B cell (primary cell): ENCODE measurements around the gene TFDP3. TPM values are rescaled to one million over a fixed set of nuclear protein-coding genes. Genes with fewer than 3 reads are reported as not detected.

Experiments
- ATAC-seq: fragments of 200-7000 bp; cut with Tn5 transposase; one replicate; pipeline ENCODE4 v1.10.0; 2021; ENCODE audit warnings: low read depth, mild to moderate bottlenecking, moderate number of reproducible peaks, moderate library complexity
- CTCF ChIA-PET: fragments of 350-600 bp; sonication (Branson Sonifier 250); formaldehyde crosslinking; loops from one replicate; lab custom pipeline; 2021; ENCODE audit warnings: antibody characterized with exemption, inconsistent platforms; lab: Charles Lee
- POLR2A ChIA-PET: fragments of 350-600 bp; sonication (Branson Sonifier 250); formaldehyde crosslinking; loops from one replicate; lab custom pipeline; 2021; ENCODE audit warnings: antibody characterized with exemption; lab: Charles Lee
- DNase-seq: peaks from one replicate; pipeline ENCODE4 v3.0.0; 2013
- H2AFZ ChIP-seq: 2 replicates; pipeline ENCODE4 v1.6.1; 2012; ENCODE audit warnings: mild to moderate bottlenecking, low read depth, low read length; ENCODE audit not compliant: insufficient read depth, poor library complexity, severe bottlenecking
- H3K27ac ChIP-seq, 2 donors: 1 replicate in 1 of 2; 2 replicates in 1 of 2; pipeline ENCODE4 v1.5.1; 2012 to 2013; ENCODE audit warnings: low read length in 2 of 2, mild to moderate bottlenecking in 2 of 2, moderate library complexity in 1 of 2
- H3K27me3 ChIP-seq, 4 experiments: fragments of 200-600 bp in 1 of 4; sonication (generic) in 1 of 4; replicated peaks in 1 of 4; 1 replicate in 2 of 4; 2 replicates in 2 of 4; pipeline versions ENCODE4 v1.6.1 to v1.7.0; 2013 to 2016; ENCODE audit warnings: low read length in 3 of 4, mild to moderate bottlenecking in 2 of 4, mixed read lengths in 1 of 4, moderate library complexity in 1 of 4; ENCODE audit not compliant: insufficient read depth in 4 of 4, control insufficient read depth in 3 of 4; ENCODE audit errors: control extremely low read depth in 1 of 4
- H3K36me3 ChIP-seq, 2 experiments: replicated peaks in 1 of 2; 1 replicate in 1 of 2; 2 replicates in 1 of 2; pipeline versions ENCODE4 v1.6.1 to v1.7.1; 2013; ENCODE audit warnings: low read length in 1 of 2; ENCODE audit not compliant: insufficient read depth in 2 of 2, control insufficient read depth in 1 of 2; ENCODE audit errors: control extremely low read depth in 1 of 2, extremely low read depth in 1 of 2
- H3K4me1 ChIP-seq, 2 donors: fragments of 200-600 bp in 1 of 2; sonication (generic) in 1 of 2; 1 replicate in 1 of 2; 2 replicates in 1 of 2; pipeline versions ENCODE4 v1.5.1 to v1.6.1; 2013 to 2017; ENCODE audit warnings: low read length in 2 of 2; ENCODE audit not compliant: control insufficient read depth in 2 of 2, insufficient read depth in 2 of 2
- H3K4me2 ChIP-seq: replicated peaks from 2 replicates; pipeline ENCODE3; 2012; ENCODE audit warnings: mild to moderate bottlenecking, low read depth, low read length; ENCODE audit not compliant: poor library complexity, severe bottlenecking
- H3K4me3 ChIP-seq, 5 experiments: fragments of 200-600 bp in 1 of 5; sonication (generic) in 1 of 5; 1 replicate in 3 of 5; 2 replicates in 2 of 5; pipeline versions ENCODE4 v1.5.1 to v1.7.0; 2011 to 2016; ENCODE audit warnings: low read length in 4 of 5, mild to moderate bottlenecking in 4 of 5, low read depth in 2 of 5, control low read depth in 1 of 5, moderate library complexity in 1 of 5; ENCODE audit not compliant: insufficient read depth in 1 of 5; ENCODE audit errors: control extremely low read depth in 1 of 5, extremely low read depth in 1 of 5
- H3K79me2 ChIP-seq: fragments of 200-600 bp; sonication (generic); one replicate; pipeline ENCODE4 v1.6.0; 2016; ENCODE audit warnings: low read length; ENCODE audit not compliant: control insufficient read depth, insufficient read depth
- H3K9ac ChIP-seq: fragments of 200-600 bp; sonication (generic); 2 replicates; pipeline ENCODE4 v1.6.1; 2017; ENCODE audit warnings: mild to moderate bottlenecking, low read length, moderate library complexity
- H3K9me3 ChIP-seq, 3 donors: one replicate each; pipeline versions ENCODE4 v1.6.1 to v1.7.1; 2013; ENCODE audit warnings: low read length in 2 of 3; ENCODE audit not compliant: control insufficient read depth in 2 of 3, insufficient read depth in 1 of 3; ENCODE audit errors: control extremely low read depth in 1 of 3
- H4K20me1 ChIP-seq: 2 replicates; pipeline ENCODE4 v1.6.0; 2012; ENCODE audit warnings: mild to moderate bottlenecking, low read length; ENCODE audit not compliant: insufficient read depth, control insufficient read depth, poor library complexity, severe bottlenecking
- H3K27ac Mint-ChIP-seq: one replicate; pipeline ENCODE4 v1.8.0; 2021; ENCODE audit warnings: mixed read lengths
- H3K27me3 Mint-ChIP-seq: one replicate; pipeline ENCODE4 v1.8.0; 2021; ENCODE audit warnings: mixed read lengths
- H3K4me1 Mint-ChIP-seq: one replicate; pipeline ENCODE4 v1.8.0; 2021; ENCODE audit warnings: mixed read lengths
- H3K4me3 Mint-ChIP-seq: one replicate; pipeline ENCODE4 v1.8.0; 2021; ENCODE audit warnings: mixed read lengths
- H3K9me3 Mint-ChIP-seq: one replicate; pipeline ENCODE4 v1.8.0; 2022; ENCODE audit warnings: mixed read lengths; ENCODE audit not compliant: insufficient read depth
- EZH2 ChIP-seq: IDR thresholded peaks from 2 replicates; pipeline ENCODE4 v1.6.1; 2012; ENCODE audit warnings: borderline replicate concordance, low read depth, mild to moderate bottlenecking, moderate library complexity, low read length; ENCODE audit not compliant: insufficient read depth, poor library complexity, severe bottlenecking
- WGBS: methylation state at CpG from one replicate; pipeline ENCODE4 v1.1.5; 2013; ENCODE audit warnings: missing lambda C conversion rate; ENCODE audit not compliant: insufficient coverage; 5-methylcytosine and 5-hydroxymethylcytosine counted together
- intact Hi-C: fragments of 100-400 bp; cut with micrococcal nuclease; formaldehyde crosslinking; loops from one replicate; pipeline ENCODE4 v1.10.0; 2022
- polyA plus RNA-seq: library from polyadenylated mRNA; depleted of rRNA; stranded (reverse); fragments of >200 nt; gene quantifications from 2 replicates; pipeline ENCODE4 v1.2.3, GENCODE V29; 2012
- total RNA-seq, 2 donors: library from RNA; stranded (reverse); fragments of 120-200 nt in 1 of 2; gene quantifications; 1 replicate in 1 of 2; 2 replicates in 1 of 2; pipeline versions ENCODE4 v1.2.3 to v1.2.4, GENCODE V29; 2013 to 2022
- TF ChIP-seq, protein P1 (sequence below): fragments of 200-600 bp; IDR thresholded peaks from one replicate; pipeline ENCODE4 v1.8.0; 2022; ENCODE audit warnings: antibody characterized with exemption, mild to moderate bottlenecking

The TFDP3 gene
- total and polyA plus RNA-seq, 2 donors (not counting 1 experiment from before 2014, with no cell fraction given): not detected

DNA sequence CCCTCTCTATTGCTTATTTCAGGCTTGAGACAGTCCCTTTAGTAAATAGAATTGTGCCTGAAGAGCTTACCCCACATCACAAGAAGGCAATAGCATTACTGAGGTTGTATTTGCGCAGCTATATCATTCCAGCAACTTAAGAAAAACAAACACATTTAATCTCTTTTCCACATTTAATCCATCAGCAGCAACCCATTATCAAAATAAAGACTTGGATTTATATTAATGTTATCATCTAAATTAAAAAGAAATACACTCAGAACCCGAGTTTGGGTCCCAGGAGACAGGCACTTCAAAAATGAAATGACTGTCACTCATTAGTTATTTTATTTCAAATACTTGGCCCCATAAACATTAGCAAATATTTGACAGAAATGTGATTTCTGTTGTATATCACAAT, 10.4 kb downstream of the TFDP3 start:
- CTCF ChIA-PET: no interaction called here
- ATAC-seq (no peak), DNase-seq (no peak)
- Mint-ChIP-seq H3K27me3 (no peaks in the 10 kb centered on the region), H3K4me1 (no peaks in the 10 kb centered on the region), H3K27ac (no peak overlapping the region), H3K4me3 (no peak overlapping the region), H3K9me3 (no peaks in the 10 kb centered on the region)
- no peaks in the 10 kb centered on the region for H3K27me3 ChIP-seq
- H3K9me3 ChIP-seq: no peaks in the 10 kb centered on the region
- no CpG with 5 or more reads among the region's 2 CpGs for WGBS
- no peaks in the 10 kb centered on the region for H3K36me3 ChIP-seq
- POLR2A ChIA-PET: no interaction called here
- no peak overlapping the region for H3K4me2 ChIP-seq
- TF ChIP-seq, protein P1, sequence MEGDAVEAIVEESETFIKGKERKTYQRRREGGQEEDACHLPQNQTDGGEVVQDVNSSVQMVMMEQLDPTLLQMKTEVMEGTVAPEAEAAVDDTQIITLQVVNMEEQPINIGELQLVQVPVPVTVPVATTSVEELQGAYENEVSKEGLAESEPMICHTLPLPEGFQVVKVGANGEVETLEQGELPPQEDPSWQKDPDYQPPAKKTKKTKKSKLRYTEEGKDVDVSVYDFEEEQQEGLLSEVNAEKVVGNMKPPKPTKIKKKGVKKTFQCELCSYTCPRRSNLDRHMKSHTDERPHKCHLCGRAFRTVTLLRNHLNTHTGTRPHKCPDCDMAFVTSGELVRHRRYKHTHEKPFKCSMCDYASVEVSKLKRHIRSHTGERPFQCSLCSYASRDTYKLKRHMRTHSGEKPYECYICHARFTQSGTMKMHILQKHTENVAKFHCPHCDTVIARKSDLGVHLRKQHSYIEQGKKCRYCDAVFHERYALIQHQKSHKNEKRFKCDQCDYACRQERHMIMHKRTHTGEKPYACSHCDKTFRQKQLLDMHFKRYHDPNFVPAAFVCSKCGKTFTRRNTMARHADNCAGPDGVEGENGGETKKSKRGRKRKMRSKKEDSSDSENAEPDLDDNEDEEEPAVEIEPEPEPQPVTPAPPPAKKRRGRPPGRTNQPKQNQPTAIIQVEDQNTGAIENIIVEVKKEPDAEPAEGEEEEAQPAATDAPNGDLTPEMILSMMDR: no peak
- TF ChIP-seq EZH2: no peak
- H3K79me2 ChIP-seq: no peaks in the 10 kb centered on the region
- H3K27ac ChIP-seq: no peak overlapping the region
- intact Hi-C loops: no loop called here
- H3K4me1 ChIP-seq: no peaks in the 10 kb centered on the region
- no peak overlapping the region for H3K9ac ChIP-seq
- H2AFZ ChIP-seq: no peak overlapping the region
- H3K4me3 ChIP-seq: no peak overlapping the region
- no peaks in the 10 kb centered on the region for H4K20me1 ChIP-seq

DNA sequence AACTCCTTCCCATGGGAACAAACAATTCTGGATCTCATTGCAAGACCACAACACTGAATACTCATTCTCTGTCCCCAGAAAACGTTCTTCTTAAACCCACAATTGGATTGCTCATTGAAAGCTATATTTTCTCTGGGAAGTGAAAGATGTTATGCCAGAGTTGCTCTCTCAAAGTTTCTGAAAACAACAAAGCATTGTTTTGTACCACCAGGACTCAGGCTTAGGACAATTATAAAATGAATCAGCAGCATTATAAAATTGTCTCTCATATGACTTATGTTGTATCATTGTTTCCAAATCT, 26.5 kb downstream of the TFDP3 start:
- intact Hi-C loops: no loop called here
- DNase-seq (no peak), ATAC-seq (no peak)
- Mint-ChIP-seq H3K4me1 (no peaks in the 10 kb centered on the region), H3K9me3 (no peaks in the 10 kb centered on the region), H3K27ac (no peak overlapping the region), H3K27me3 (peaks cover 3% of the 10 kb centered on the region), H3K4me3 (no peak overlapping the region)
- Histone ChIP-seq H2AFZ (no peak overlapping the region), H3K4me1 (no peaks in the 10 kb centered on the region), H3K79me2 (no peaks in the 10 kb centered on the region), H4K20me1 (no peaks in the 10 kb centered on the region), H3K4me3 (no peak overlapping the region), H3K4me2 (no peak overlapping the region), H3K9ac (no peak overlapping the region), H3K27me3 (no peaks in the 10 kb centered on the region), H3K36me3 (no peaks in the 10 kb centered on the region), H3K27ac (no peak overlapping the region), H3K9me3 (no peaks in the 10 kb centered on the region)
- WGBS: no CpG with 5 or more reads among the region's 1 CpG
- CTCF ChIA-PET: no interaction called here
- POLR2A ChIA-PET: no interaction called here
- TF ChIP-seq EZH2: no peak
- TF ChIP-seq, protein P1: no peak
